Measurements from ENCODE around the gene WBP11. TPM values are rescaled to one million over a fixed set of nuclear protein-coding genes. Genes with fewer than 3 reads are reported as not detected.

Gene WBP11
- total and polyA plus RNA-seq, 2 of the 13 experiments (the other 11 are each of a cell fraction or from before 2014, with no cell fraction given): 7.6 to 31.0 TPM

DNA sequence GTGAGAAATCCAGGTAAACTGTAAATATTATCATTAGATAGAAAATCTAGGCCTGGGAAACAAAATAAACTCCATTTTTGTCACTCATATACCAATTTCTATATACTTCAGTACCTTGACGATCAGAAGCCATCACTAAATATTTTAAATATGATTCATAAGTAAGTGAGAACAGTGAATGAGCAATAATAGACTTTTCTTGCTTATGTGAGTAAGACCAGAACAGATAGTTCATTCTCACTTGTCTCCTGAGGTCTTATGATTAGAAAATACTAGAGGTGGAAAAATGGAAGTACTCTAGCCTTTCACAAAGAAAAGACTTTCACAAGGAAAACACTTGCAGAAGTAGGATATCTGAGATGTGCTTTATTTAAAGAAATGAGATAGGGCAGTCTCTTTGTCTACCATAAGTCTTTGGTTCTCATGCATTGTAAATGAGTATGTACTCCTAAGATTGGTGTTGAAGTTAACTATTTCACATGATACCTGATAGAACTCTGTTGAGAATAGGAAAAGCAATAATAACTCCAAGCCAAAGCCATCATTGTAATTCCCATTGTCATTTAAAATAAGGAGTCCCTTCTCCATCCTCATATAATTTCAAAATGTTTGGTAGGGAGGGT lies 20.8 kb upstream of the WBP11 start:
- intact Hi-C loops (cut with micrococcal nuclease; ENCODE audit: unreplicated experiment) (no loop called here), in situ Hi-C loops (cut with HindIII; ENCODE audit: extremely low pct_ligation_motif_present, low pct_unique_long_range_greater_than_20kb) (no loop called here)
- H3K9me3 ChIP-seq (ENCODE audit: low read length): no peaks in the 10 kb centered on the region
- H3K27me3 ChIP-seq (ENCODE audit: control insufficient read depth in 1 of 2, insufficient read depth in 2 of 2, low read length in 2 of 2): no peaks in the 10 kb centered on the region
- no peak overlapping the region for H3K9ac ChIP-seq (ENCODE audit: insufficient read depth, low read depth, low read length)
- ATAC-seq (no peak), DNase-seq (ENCODE audit: low spot score) (no peak), FAIRE-seq (no peak)
- POLR2A ChIA-PET: no interaction called here
- H3K4me3 ChIP-seq (replicated peaks in 1 of 3; ENCODE audit: insufficient read depth in 1 of 3, low read depth in 2 of 3, low read length in 3 of 3): no peak overlapping the region
- 83% methylated on average over 1 of the region's 1 CpG for WGBS (ENCODE audit: low lambda C conversion rate)
- no peak for TF ChIP-seq NFYB (CRISPR knock-in tag; IDR thresholded peaks at IDR 0.05)
- no peak for TF ChIP-seq PRPF4 (IDR thresholded peaks at IDR 0.05; ENCODE audit: low read depth, low read length, poor library complexity, severe bottlenecking)
- no peak for TF ChIP-seq ZNF567 (CRISPR knock-in tag; IDR thresholded peaks at IDR 0.05; ENCODE audit: borderline replicate concordance)
- no peak for TF ChIP-seq PHF8 (CRISPR knock-in tag; IDR thresholded peaks at IDR 0.05)
- TF ChIP-seq, protein P1, sequence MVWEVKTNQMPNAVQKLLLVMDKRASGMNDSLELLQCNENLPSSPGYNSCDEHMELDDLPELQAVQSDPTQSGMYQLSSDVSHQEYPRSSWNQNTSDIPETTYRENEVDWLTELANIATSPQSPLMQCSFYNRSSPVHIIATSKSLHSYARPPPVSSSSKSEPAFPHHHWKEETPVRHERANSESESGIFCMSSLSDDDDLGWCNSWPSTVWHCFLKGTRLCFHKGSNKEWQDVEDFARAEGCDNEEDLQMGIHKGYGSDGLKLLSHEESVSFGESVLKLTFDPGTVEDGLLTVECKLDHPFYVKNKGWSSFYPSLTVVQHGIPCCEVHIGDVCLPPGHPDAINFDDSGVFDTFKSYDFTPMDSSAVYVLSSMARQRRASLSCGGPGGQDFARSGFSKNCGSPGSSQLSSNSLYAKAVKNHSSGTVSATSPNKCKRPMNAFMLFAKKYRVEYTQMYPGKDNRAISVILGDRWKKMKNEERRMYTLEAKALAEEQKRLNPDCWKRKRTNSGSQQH (CRISPR knock-in tag; IDR thresholded peaks at IDR 0.05; ENCODE audit: low read depth): no peak
- no peak for TF ChIP-seq ZFP62 (CRISPR knock-in tag; IDR thresholded peaks at IDR 0.05)
- no peak for TF ChIP-seq TGIF2 (CRISPR knock-in tag; IDR thresholded peaks at IDR 0.05)
- TF ChIP-seq, protein P2, sequence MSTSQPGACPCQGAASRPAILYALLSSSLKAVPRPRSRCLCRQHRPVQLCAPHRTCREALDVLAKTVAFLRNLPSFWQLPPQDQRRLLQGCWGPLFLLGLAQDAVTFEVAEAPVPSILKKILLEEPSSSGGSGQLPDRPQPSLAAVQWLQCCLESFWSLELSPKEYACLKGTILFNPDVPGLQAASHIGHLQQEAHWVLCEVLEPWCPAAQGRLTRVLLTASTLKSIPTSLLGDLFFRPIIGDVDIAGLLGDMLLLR (CRISPR knock-in tag; IDR thresholded peaks at IDR 0.05): no peak
- H3K36me3 ChIP-seq (replicated peaks in 1 of 2; ENCODE audit: control insufficient read depth in 1 of 2, insufficient read depth in 2 of 2, low read length in 2 of 2): no peaks in the 10 kb centered on the region
- no TSS peak for BruUV-seq (replicated peaks)
- no peaks in the 10 kb centered on the region for H3K4me1 ChIP-seq (ENCODE audit: insufficient read depth, low read length)
- no peak overlapping the region for H3K4me2 ChIP-seq (ENCODE audit: low read depth, low read length)
- CTCF ChIA-PET (ENCODE audit: low intra/inter-chr PET ratio, low total read pairs): no interaction called here
- no peaks in the 10 kb centered on the region for H4K20me1 ChIP-seq (ENCODE audit: insufficient read depth, low read length)
- no peaks in the 10 kb centered on the region for H3K79me2 ChIP-seq (ENCODE audit: insufficient read depth, low read length)
- no peak overlapping the region for H3K27ac ChIP-seq (ENCODE audit: extremely low read length, insufficient read depth, low read length)
- H2AFZ ChIP-seq (ENCODE audit: low read length): no peak overlapping the region
